HCT116 (cell line): ENCODE measurements around the gene TUBA8. TPM values are rescaled to one million over a fixed set of nuclear protein-coding genes. Genes with fewer than 3 reads are reported as not detected.

ENCODE experiments used
- ATAC-seq: fragments of 200-7000 bp; cut with Tn5 transposase; 2 replicates; pipeline ENCODE4 v1.9.1; 2020; ENCODE audit warnings: mild to moderate bottlenecking, moderate library complexity
- BruUV-seq: library from RNA; stranded (reverse); fragments of 400-500 nt; replicated peaks from 2 replicates; lab custom pipeline; 2021; lab: Mats Ljungman, UMichigan
- CTCF ChIA-PET: fragments of 300-600 bp; sonication (Branson Sonifier 250); formaldehyde crosslinking; loops from one replicate; lab custom pipeline; 2021; ENCODE audit warnings: antibody characterized with exemption; lab: Charles Lee
- POLR2A ChIA-PET: fragments of 300-600, 350-600 bp; sonication (Branson Sonifier 250); formaldehyde crosslinking; loops from one replicate; lab custom pipeline; 2021; ENCODE audit warnings: antibody characterized with exemption; lab: Charles Lee
- RAD21 ChIA-PET, 2 experiments: fragments of 300-600 bp; sonication (Branson Sonifier 250); formaldehyde crosslinking; loops; one replicate each; lab custom pipeline; 2023; ENCODE audit warnings: low total read pairs in 2 of 2; ENCODE audit not compliant: uncharacterized antibody in 2 of 2, unreplicated experiment in 2 of 2, low non-redundant PET in 1 of 2; lab: Charles Lee
- DNase-seq: peaks from one replicate; pipeline ENCODE4 v3.0.0-alpha.2; 2010; ENCODE audit warnings: low read depth, low spot score
- H2AFZ ChIP-seq: fragments of 200-600 bp; shearing (Covaris generic), sonication (generic); 2 replicates; pipeline ENCODE4 v1.6.1; 2017; ENCODE audit warnings: low read depth, mixed run types, mixed read lengths, antibody characterized with exemption, low read length; ENCODE audit not compliant: poor library complexity, severe bottlenecking
- H3K27ac ChIP-seq: 2 replicates; pipeline ENCODE4 v1.5.1; 2012; ENCODE audit warnings: low read depth, low read length
- H3K27me3 ChIP-seq: fragments of 200-600 bp; sonication (generic); 2 replicates; pipeline ENCODE4 v1.6.1; 2016; ENCODE audit warnings: mixed run types, low read length, mixed read lengths; ENCODE audit not compliant: insufficient read depth
- H3K36me3 ChIP-seq, 2 experiments: fragments of 200-500 bp in 1 of 2; fragments of 200-600 bp in 1 of 2; sonication (Bioruptor generic) in 1 of 2; sonication (generic) in 1 of 2; 2 replicates each; pipeline versions ENCODE4 v1.5.1 to v1.6.1; 2014 to 2016; ENCODE audit warnings: low read length in 2 of 2, inconsistent platforms in 1 of 2, mixed read lengths in 1 of 2, mixed run types in 1 of 2; ENCODE audit not compliant: insufficient read depth in 2 of 2, control insufficient read depth in 1 of 2
- H3K4me1 ChIP-seq, 2 experiments: fragments of 200-600 bp in 1 of 2; sonication (generic) in 1 of 2; 2 replicates each; pipeline versions ENCODE4 v1.5.1 to v1.6.1; 2012 to 2017; ENCODE audit warnings: low read length in 2 of 2, inconsistent platforms in 1 of 2, mild to moderate bottlenecking in 1 of 2, mixed read lengths in 1 of 2, mixed run types in 1 of 2, moderate library complexity in 1 of 2; ENCODE audit not compliant: insufficient read depth in 2 of 2, control insufficient read depth in 1 of 2
- H3K4me2 ChIP-seq: fragments of 200-600 bp; sonication (generic); 2 replicates; pipeline ENCODE4 v1.6.1; 2017; ENCODE audit warnings: mixed run types, low read length, mixed read lengths
- H3K4me3 ChIP-seq, 2 experiments: fragments of 200-600 bp in 1 of 2; sonication (generic) in 1 of 2; replicated peaks in 1 of 2; 2 replicates each; pipeline ENCODE4 v1.5.1; 2011 to 2016; ENCODE audit warnings: low read length in 2 of 2, control low read depth in 1 of 2, low read depth in 1 of 2, mild to moderate bottlenecking in 1 of 2, mixed read lengths in 1 of 2, mixed run types in 1 of 2
- H3K79me2 ChIP-seq: fragments of 200-600 bp; sonication (generic); 2 replicates; pipeline ENCODE4 v1.6.1; 2017; ENCODE audit warnings: mild to moderate bottlenecking, mixed run types, low read length, moderate library complexity, mixed read lengths; ENCODE audit not compliant: insufficient read depth
- H3K9ac ChIP-seq: fragments of 200-600 bp; sonication (generic); 2 replicates; pipeline ENCODE4 v1.6.1; 2016; ENCODE audit warnings: low read length, mixed read lengths
- H3K9me2 ChIP-seq: fragments of 200-600 bp; sonication (generic), shearing (Covaris generic); 2 replicates; pipeline ENCODE4 v1.6.1; 2017; ENCODE audit warnings: mixed run types, mild to moderate bottlenecking, moderate library complexity; ENCODE audit not compliant: insufficient read depth
- H3K9me3 ChIP-seq, 2 experiments: fragments of 200-500 bp in 1 of 2; fragments of 200-600 bp in 1 of 2; sonication (Bioruptor generic) in 1 of 2; sonication (generic) in 1 of 2; 2 replicates each; pipeline ENCODE4 v1.6.1; 2014 to 2017; ENCODE audit warnings: low read length in 2 of 2, mixed read lengths in 2 of 2, inconsistent platforms in 1 of 2, low read depth in 1 of 2, mild to moderate bottlenecking in 1 of 2, mixed run types in 1 of 2, moderate library complexity in 1 of 2; ENCODE audit not compliant: control insufficient read depth in 1 of 2, insufficient read depth in 1 of 2
- H4K20me1 ChIP-seq: fragments of 200-600 bp; sonication (generic), shearing (Covaris generic); 2 replicates; pipeline ENCODE4 v1.6.1; 2017; ENCODE audit warnings: mixed run types, mild to moderate bottlenecking, moderate library complexity; ENCODE audit not compliant: insufficient read depth
- CBX3 ChIP-seq: IDR thresholded peaks from 2 replicates; pipeline ENCODE4 v1.6.1; 2012; ENCODE audit warnings: low read depth
- CEBPB ChIP-seq: IDR thresholded peaks from 2 replicates; pipeline ENCODE4 v1.6.1; 2012; ENCODE audit warnings: low read depth
- EZH2 ChIP-seq: fragments of 200-600 bp; sonication (generic); IDR thresholded peaks from 2 replicates; pipeline ENCODE4 v1.6.1; 2017; ENCODE audit warnings: antibody characterized with exemption, mixed run types
- JUND ChIP-seq: IDR thresholded peaks from 2 replicates; pipeline ENCODE4 v1.6.1; 2012
- TCF7L2 ChIP-seq: IDR thresholded peaks from 2 replicates; pipeline ENCODE4 v1.7.0; 2011; ENCODE audit warnings: borderline replicate concordance, inconsistent platforms; ENCODE audit not compliant: insufficient read depth, insufficient read length; ENCODE audit errors: extremely low read depth
- YY1 ChIP-seq: IDR thresholded peaks from 2 replicates; pipeline ENCODE4 v1.6.1; 2011; ENCODE audit warnings: low read length, low read depth, moderate library complexity, mild to moderate bottlenecking; ENCODE audit not compliant: insufficient replicate concordance; ENCODE audit errors: extremely low read depth
- ZFX ChIP-seq: fragments of 450-650 bp; IDR thresholded peaks from 2 replicates; pipeline ENCODE4 v1.6.1; 2017
- ZNF274 ChIP-seq: fragments of 200-500 bp; sonication (Bioruptor generic); IDR thresholded peaks from 2 replicates; pipeline ENCODE4 v1.6.1; 2014; ENCODE audit warnings: mild to moderate bottlenecking, low read depth, low read length, inconsistent platforms
- intact Hi-C: fragments of 100-400 bp; cut with micrococcal nuclease; formaldehyde crosslinking; loops from 2 replicates; pipeline ENCODE4 v1.10.0; 2022
- total RNA-seq: library from RNA; stranded (reverse); gene quantifications from one replicate; pipeline ENCODE4 v1.2.1, GENCODE V29; 2021; ENCODE audit not compliant: unreplicated experiment
- TF ChIP-seq, protein P1 (sequence below): IDR thresholded peaks from 2 replicates; pipeline ENCODE4 v1.6.1; 2012
- TF ChIP-seq, protein P2 (sequence below): IDR thresholded peaks from 2 replicates; pipeline ENCODE4 v1.6.1; 2012
- TF ChIP-seq, protein P3 (sequence below): IDR thresholded peaks from 2 replicates; pipeline ENCODE4 v1.6.1; 2012; ENCODE audit warnings: low read depth

TUBA8 gene
- total RNA-seq, 1 experiment from 2014 or later: 2.3 TPM

DNA sequence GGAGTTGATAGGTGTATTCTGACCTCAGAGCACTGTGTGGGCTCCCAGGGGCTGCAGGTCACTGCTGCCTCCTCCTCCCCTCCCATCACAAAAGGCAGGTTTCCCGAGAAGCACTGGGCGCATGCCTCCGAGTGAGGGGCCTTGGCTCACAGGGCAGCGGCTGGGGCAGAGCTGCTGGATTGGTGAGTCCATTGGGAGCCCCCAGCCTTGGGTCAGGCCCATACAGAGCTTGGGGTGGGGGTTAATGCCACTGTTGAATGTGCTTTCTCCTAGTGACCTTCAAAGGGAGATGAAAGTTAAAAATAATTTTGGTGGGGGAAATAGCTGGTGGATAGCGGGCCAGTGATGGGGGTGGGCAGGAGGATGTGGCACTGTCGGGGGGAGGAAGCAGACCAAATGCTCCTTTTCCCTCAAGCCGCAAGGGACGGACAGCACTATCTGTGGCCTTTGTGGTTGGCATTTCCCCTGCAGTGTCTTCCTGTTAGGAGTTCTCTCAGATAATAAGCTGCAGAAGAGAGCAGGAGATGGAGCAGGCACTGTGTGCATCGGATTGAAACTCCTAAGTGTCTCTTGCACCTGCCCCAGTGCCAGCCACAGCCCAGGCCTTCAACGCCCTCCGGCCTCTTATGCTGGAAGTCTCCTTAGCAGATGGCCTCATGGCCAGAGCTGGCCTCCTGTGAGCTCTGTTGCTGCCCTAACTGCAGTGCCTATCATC, 3.2 kb downstream of the TUBA8 start:
- ATAC-seq (no peak), DNase-seq (no peak)
- CTCF ChIA-PET: no interaction called here
- POLR2A ChIA-PET: no interaction called here
- Histone ChIP-seq H3K9ac (no peak overlapping the region), H4K20me1 (no peaks in the 10 kb centered on the region), H2AFZ (no peak overlapping the region), H3K9me3 (no peaks in the 10 kb centered on the region), H3K27me3 (no peaks in the 10 kb centered on the region), H3K36me3 (no peaks in the 10 kb centered on the region), H3K79me2 (no peaks in the 10 kb centered on the region), H3K9me2 (no peaks in the 10 kb centered on the region), H3K27ac (no peak overlapping the region), H3K4me3 (no peak overlapping the region), H3K4me2 (no peak overlapping the region), H3K4me1 (no peaks in the 10 kb centered on the region)
- TF ChIP-seq EZH2: no peak
- TF ChIP-seq, protein P1, sequence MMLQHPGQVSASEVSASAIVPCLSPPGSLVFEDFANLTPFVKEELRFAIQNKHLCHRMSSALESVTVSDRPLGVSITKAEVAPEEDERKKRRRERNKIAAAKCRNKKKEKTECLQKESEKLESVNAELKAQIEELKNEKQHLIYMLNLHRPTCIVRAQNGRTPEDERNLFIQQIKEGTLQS: no peak
- no peak for TF ChIP-seq YY1
- TF ChIP-seq, protein P2, sequence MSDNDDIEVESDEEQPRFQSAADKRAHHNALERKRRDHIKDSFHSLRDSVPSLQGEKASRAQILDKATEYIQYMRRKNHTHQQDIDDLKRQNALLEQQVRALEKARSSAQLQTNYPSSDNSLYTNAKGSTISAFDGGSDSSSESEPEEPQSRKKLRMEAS: no peak
- no peak for TF ChIP-seq ZFX
- no peak for TF ChIP-seq CBX3
- TF ChIP-seq JUND: no peak
- TF ChIP-seq CEBPB: no peak
- TF ChIP-seq, protein P3, sequence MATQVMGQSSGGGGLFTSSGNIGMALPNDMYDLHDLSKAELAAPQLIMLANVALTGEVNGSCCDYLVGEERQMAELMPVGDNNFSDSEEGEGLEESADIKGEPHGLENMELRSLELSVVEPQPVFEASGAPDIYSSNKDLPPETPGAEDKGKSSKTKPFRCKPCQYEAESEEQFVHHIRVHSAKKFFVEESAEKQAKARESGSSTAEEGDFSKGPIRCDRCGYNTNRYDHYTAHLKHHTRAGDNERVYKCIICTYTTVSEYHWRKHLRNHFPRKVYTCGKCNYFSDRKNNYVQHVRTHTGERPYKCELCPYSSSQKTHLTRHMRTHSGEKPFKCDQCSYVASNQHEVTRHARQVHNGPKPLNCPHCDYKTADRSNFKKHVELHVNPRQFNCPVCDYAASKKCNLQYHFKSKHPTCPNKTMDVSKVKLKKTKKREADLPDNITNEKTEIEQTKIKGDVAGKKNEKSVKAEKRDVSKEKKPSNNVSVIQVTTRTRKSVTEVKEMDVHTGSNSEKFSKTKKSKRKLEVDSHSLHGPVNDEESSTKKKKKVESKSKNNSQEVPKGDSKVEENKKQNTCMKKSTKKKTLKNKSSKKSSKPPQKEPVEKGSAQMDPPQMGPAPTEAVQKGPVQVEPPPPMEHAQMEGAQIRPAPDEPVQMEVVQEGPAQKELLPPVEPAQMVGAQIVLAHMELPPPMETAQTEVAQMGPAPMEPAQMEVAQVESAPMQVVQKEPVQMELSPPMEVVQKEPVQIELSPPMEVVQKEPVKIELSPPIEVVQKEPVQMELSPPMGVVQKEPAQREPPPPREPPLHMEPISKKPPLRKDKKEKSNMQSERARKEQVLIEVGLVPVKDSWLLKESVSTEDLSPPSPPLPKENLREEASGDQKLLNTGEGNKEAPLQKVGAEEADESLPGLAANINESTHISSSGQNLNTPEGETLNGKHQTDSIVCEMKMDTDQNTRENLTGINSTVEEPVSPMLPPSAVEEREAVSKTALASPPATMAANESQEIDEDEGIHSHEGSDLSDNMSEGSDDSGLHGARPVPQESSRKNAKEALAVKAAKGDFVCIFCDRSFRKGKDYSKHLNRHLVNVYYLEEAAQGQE: no peak
- TF ChIP-seq ZNF274: no peak
- TF ChIP-seq TCF7L2: no peak
- RAD21 ChIA-PET: no interaction called here
- no TSS peak for BruUV-seq
- intact Hi-C loops: no loop called here
